Nephron (organoid): Measurements from ENCODE around the gene SEPTIN14.
"Not testable (repeated sequence)": the region's sequence is repeated elsewhere in the genome, so short reads cannot be mapped to it uniquely, and the experiment has no call there.

Experiments used
- H3K27ac Mint-ChIP-seq, 3 experiments: 2 replicates each; pipeline ENCODE4 v1.8.0; 2020; ENCODE audit warnings: mixed read lengths in 3 of 3, mild to moderate bottlenecking in 2 of 3, moderate library complexity in 1 of 3
- H3K27me3 Mint-ChIP-seq: 2 replicates; pipeline ENCODE4 v1.8.0; 2021; ENCODE audit warnings: low read depth, mild to moderate bottlenecking, moderate library complexity, mixed read lengths
- H3K36me3 Mint-ChIP-seq: 2 replicates; pipeline ENCODE4 v1.8.0; 2020; ENCODE audit warnings: low read depth, mixed read lengths
- H3K4me1 Mint-ChIP-seq: 2 replicates; pipeline ENCODE4 v1.8.0; 2020; ENCODE audit warnings: mixed read lengths
- H3K4me3 Mint-ChIP-seq, 3 experiments: 2 replicates each; pipeline ENCODE4 v1.8.0; 2020; ENCODE audit warnings: mild to moderate bottlenecking in 3 of 3, mixed read lengths in 3 of 3, moderate library complexity in 2 of 3
- H3K9me3 Mint-ChIP-seq: 2 replicates; pipeline ENCODE4 v1.8.0; 2020; ENCODE audit warnings: mixed read lengths
- CTCF ChIP-seq, 3 experiments: fragments of 200-600 bp; sonication (generic); IDR thresholded peaks; one replicate each; pipeline ENCODE4 v1.5.0; 2021; ENCODE audit warnings: antibody characterized with exemption in 3 of 3; ENCODE audit not compliant: unreplicated experiment in 3 of 3

The SEPTIN14 gene

GRCh38 chr7:55887821-55888247 lies 25.3 kb upstream of the SEPTIN14 start:
- Mint-ChIP-seq H3K9me3 (no peaks in the 10 kb centered on the region), H3K36me3 (peaks cover 9% of the 10 kb centered on the region), H3K4me3 (peak overlapping the region; percentile 88 to 95 (median 92)), H3K4me1 (no peaks in the 10 kb centered on the region), H3K27ac (peak overlapping the region; percentile 97 to 99 (median 98)), H3K27me3 (no peaks in the 10 kb centered on the region)
- TF ChIP-seq CTCF (IDR thresholded peaks at IDR 0.05; ENCODE audit: unreplicated experiment in 3 of 3): no peak

DNA sequence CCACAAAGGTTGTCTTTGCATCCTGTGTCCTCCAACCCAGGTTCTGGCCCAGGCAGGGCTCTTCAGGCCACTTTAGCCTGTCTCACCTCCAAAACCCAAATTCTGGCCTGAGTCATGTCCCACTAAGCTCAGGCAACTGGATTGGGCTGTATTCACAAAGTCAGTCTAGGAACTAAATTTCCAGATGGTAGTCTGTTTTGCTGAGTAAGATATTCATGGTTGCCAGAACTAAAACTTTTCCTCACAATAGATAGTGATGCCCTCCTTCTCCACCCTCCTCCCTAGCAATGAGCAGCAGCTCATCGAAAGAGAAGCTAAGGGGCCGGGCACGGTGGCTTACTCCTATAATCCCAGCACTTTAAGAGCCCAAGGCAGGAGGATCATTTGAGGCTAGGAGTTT lies 21.8 kb upstream of the SEPTIN14 start:
- Mint-ChIP-seq H3K27ac (peak overlapping the region in 1 of 3 experiments; percentile 26), H3K4me3 (peak overlapping the region; percentile 48 to 55 (median 51)), H3K9me3 (no peaks in the 10 kb centered on the region), H3K27me3 (no peaks in the 10 kb centered on the region), H3K36me3 (no peaks in the 10 kb centered on the region), H3K4me1 (no peaks in the 10 kb centered on the region)
- no peak for TF ChIP-seq CTCF (IDR thresholded peaks at IDR 0.05; ENCODE audit: unreplicated experiment in 3 of 3)

DNA sequence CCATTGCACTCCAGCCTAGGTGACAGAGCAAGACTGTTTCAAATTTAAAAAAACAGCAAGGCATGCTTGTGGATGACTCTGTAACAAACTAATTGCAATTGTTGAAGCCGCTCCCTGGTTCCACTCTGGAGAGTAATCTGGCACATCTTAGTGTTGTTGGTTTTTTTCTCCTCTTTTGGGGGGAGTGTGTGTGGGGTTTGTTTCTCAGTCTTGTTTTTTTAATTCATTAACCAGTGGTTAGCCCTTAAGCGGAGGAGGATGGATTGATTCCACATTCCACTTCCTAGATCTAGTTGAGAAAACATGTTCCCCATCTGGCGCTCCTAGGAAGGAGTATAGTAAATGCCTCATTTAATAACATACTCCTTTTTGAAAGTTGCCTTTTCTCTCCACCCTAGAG lies 16.1 kb upstream of the SEPTIN14 start:
- no peaks in the 10 kb centered on the region for H3K36me3 Mint-ChIP-seq
- H3K9me3 Mint-ChIP-seq: no peaks in the 10 kb centered on the region
- no peak for TF ChIP-seq CTCF (IDR thresholded peaks at IDR 0.05; ENCODE audit: unreplicated experiment in 3 of 3)
- H3K4me3 Mint-ChIP-seq: no peak overlapping the region
- H3K27ac Mint-ChIP-seq: peak overlapping the region in 2 of 3 experiments; percentile 58 to 71
- H3K27me3 Mint-ChIP-seq: no peaks in the 10 kb centered on the region
- H3K4me1 Mint-ChIP-seq: no peaks in the 10 kb centered on the region

DNA sequence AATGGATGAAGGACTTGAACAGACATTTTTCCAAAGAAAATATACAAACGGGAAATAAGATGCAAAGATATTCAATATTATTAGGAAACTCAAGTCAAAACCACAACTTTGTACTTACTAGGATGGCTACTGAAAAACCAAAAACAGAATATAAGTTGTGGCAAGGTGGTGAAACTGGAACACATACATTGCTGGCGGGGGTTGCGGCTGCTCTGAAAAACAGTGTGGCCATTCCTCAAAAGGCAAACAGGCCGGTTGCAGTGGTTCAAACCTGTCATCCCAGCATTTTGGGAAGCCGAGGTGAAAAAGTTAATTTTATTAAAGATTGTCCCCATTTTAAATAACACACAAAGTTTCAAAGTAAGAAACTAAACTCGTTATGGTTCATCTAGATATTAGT lies 14.8 kb upstream of the SEPTIN14 start:
- Mint-ChIP-seq H3K27ac (no peak overlapping the region), H3K27me3 (no peaks in the 10 kb centered on the region), H3K36me3 (no peaks in the 10 kb centered on the region), H3K9me3 (no peaks in the 10 kb centered on the region), H3K4me1 (no peaks in the 10 kb centered on the region), H3K4me3 (no peak overlapping the region)
- TF ChIP-seq CTCF (IDR thresholded peaks at IDR 0.05; ENCODE audit: unreplicated experiment in 3 of 3): no peak

DNA sequence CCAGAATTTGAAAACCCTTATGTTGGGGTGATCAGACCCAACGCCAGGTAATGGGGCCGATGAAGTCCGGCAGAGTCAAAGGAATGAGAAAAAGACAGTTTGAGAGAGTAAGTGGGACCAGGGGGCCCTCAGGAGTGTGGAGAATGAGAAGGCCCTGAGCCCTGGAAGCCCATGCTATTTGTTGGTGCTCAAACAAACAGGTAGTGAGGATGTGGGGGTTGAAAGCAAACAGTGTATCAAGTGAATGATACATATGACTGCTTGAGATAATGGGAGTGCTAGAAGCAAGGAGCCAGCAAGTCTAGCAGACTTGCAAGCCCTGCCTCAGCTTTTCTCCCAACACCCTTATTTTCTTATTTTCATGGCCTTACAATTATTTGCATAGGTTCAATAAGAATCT lies 11.2 kb upstream of the SEPTIN14 start:
- no peak for TF ChIP-seq CTCF (IDR thresholded peaks at IDR 0.05; ENCODE audit: unreplicated experiment in 3 of 3)

DNA sequence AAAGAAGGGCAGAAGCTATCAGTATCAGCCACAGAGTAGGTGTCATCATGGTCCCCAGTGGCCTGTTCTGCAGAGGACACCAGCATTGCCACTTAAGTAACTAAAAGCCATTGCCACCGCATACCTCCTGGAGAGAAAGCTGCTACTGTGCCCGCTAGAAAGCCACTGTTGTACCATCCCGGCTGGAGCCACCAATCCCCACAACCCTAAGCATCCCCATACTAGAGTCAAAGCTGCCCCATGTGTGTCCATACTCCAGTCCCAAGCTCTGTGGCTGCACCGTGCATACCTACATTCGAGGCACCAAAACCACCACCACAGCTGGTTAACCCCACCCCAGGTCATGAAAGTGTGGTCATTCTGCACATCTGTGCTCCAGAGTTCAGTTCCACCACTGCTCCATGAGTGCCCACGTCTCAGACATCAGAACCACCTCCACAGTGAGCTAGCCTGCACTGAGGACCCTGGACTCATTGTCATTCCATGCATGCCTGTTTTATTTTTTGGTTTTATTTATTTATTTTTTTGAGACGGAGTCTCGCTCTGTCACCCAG lies 9.5 kb upstream of the SEPTIN14 start:
- Mint-ChIP-seq H3K4me1 (no peaks in the 10 kb centered on the region), H3K9me3 (peaks cover 26% of the 10 kb centered on the region), H3K27ac (no peak overlapping the region), H3K27me3 (no peaks in the 10 kb centered on the region), H3K4me3 (no peak overlapping the region), H3K36me3 (no peaks in the 10 kb centered on the region)
- TF ChIP-seq CTCF (IDR thresholded peaks at IDR 0.05; ENCODE audit: unreplicated experiment in 3 of 3): no peak

More for the DNA sequence above, 11.2 kb upstream of the SEPTIN14 start:
- no peaks in the 10 kb centered on the region for H3K27me3 Mint-ChIP-seq
- no peaks in the 10 kb centered on the region for H3K4me1 Mint-ChIP-seq
- H3K9me3 Mint-ChIP-seq: peaks cover 18% of the 10 kb centered on the region
- no peaks in the 10 kb centered on the region for H3K36me3 Mint-ChIP-seq
- H3K27ac Mint-ChIP-seq: no peak overlapping the region
- no peak overlapping the region for H3K4me3 Mint-ChIP-seq

DNA sequence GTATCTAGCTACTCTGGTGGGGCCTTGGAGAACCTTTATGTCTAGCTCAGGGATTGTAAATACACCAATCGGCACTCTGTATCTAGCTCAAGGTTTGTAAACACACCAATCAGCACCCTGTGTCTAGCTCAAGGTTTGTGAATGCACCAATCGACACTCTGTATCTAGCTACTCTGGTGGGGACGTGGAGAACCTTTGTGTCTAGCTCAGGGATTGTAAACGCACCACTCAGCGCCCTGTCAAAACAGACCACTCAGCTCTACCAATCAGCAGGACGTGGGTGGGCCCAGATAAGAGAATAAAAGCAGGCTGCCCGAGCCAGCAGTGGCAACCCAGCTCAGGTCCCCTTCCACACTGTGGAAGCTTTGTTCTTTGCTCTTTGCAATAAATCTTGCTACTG lies 6.4 kb upstream of the SEPTIN14 start:
- H3K36me3 Mint-ChIP-seq, H3K27ac Mint-ChIP-seq, H3K4me3 Mint-ChIP-seq, H3K27me3 Mint-ChIP-seq, H3K4me1 Mint-ChIP-seq: not testable (repeated sequence)
- H3K9me3 Mint-ChIP-seq: peaks cover 26% of the 10 kb centered on the region

- not testable (repeated sequence) for H3K27ac Mint-ChIP-seq, H3K36me3 Mint-ChIP-seq, H3K27me3 Mint-ChIP-seq, H3K4me1 Mint-ChIP-seq, H3K4me3 Mint-ChIP-seq
- H3K9me3 Mint-ChIP-seq: peaks cover 13% of the 10 kb centered on the region
Measured at GRCh38 chr7:55845164-55845563, 17.4 kb downstream of the SEPTIN14 start.
